GM19468 (cell line): ENCODE results near the gene AP1S3.

Experiments
- ATAC-seq: cut with Tn5 transposase; IDR thresholded peaks from one replicate; pipeline ENCODE4 v1.9.1; 2021; ENCODE audit warnings: mild to moderate bottlenecking, moderate library complexity, moderate number of reproducible peaks; ENCODE audit not compliant: unreplicated experiment; ENCODE audit errors: extremely low read depth

Gene AP1S3

DNA sequence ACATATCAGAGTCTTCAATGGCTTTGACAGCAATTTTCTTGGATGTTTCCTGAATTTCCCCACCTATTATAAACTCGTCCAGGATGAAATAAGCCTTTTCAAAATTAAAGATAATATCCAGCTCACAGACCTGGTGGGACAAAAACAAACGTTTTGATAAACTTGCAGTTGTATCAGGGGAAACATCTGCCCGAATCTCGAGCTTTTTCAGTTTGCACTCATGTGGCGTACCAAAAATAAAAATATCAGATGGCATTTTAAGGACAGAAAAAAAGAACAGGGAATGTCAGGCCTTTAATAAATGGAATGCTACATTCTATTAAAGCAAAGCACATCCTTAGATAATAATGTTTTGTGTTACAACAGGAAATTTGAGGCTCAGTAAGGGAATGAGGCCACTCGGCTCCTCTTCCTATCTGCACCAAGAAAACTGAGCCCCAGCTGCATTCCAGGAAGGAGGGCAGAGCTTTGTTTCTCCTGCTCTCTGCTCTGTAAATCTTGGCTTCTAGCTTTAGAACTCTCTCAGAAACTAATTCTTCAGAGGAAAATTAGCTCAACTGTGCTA is 72.1 kb downstream of the AP1S3 start:
- ATAC-seq, result no peak

DNA sequence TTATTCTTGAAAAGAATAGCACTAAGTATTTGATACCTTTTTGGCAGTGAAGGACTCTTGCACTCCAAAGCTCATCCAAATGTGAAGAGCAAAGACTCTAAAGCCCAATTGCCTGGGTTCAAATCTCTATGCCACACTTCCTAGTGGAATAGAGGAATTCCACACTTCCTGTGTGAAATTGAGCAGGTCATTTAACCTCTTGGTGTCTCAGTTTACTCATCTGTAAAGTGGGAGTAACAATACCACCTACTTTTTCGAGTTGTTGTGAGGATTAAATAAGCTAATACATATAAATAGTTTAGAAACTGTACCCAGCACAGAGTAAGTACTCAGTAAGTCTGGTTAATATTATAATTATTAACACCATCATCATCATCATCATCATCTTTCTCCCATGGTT is 72.6 kb downstream of the AP1S3 start:
- ATAC-seq, result no peak

DNA sequence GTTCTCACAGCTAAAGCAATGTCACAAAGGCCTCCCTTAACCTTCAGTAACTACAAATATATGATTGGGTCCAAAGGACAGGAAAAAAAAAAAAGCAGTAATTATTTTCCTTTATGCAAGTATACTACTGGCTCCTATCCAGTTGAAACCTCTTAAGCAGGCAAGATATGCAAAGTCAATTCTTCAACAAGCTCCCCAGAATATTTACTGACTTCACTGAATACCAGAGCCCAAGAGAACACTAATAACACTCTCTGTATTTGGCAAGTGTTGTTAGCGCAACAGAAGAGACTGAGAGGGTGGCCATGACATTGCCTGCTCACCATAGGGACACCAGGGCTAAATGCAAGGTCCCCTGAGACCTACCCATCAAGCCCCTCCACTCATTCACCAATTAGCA is 74.5 kb downstream of the AP1S3 start:
- ATAC-seq, result no peak

DNA sequence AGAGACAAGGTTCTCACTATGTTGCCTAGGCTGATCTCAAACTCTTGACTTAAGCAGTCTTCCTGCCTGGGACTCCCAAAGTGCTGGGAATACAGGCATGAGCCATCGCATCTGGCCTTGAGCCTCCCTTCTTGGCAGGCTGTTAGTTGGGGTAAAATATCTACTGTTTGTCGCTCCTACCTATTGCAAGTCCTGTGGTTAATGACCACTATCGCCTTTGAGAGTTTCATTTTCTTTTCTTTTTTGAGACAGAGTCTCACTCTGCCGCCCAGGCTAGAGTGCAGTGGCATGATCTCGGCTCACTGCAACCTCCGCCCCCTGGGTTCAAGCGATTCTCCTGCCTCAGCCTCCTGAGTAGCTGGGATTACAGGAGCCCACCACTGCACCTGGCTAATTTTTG is 75.6 kb downstream of the AP1S3 start:
- ATAC-seq, result peak; percentile 65

DNA sequence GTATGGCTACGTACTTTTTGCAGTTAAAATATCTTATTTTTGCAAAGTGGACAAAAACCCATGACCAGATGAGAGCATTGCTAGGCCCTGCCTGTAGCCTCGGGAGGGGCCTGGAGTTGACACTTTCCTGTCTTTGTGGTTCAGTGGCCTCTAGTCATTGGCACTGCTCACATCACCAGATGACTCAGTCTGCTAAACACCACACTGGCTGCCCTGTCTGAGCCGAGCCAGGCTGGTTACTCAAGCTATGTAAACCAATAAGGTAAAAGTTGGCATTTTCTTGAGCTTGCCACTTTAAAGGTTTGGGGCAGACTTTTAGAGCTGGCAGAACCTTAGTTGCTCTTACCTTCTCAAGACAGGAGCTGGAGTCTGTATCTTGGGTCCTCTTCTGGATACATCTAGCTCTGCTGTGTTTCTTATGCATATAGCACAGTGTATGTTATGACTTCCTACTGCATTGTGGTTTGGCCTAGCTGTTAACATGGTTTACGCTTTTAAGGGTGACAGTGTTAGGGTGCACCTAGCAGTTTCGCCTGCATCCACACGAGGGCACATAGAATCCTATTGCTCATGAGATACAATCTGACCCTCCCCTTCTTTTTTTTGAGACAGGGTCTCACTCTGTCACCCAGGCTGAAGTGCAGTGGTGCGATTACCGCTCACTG is 76.4 kb downstream of the AP1S3 start:
- ATAC-seq, result peak; percentile 70

DNA sequence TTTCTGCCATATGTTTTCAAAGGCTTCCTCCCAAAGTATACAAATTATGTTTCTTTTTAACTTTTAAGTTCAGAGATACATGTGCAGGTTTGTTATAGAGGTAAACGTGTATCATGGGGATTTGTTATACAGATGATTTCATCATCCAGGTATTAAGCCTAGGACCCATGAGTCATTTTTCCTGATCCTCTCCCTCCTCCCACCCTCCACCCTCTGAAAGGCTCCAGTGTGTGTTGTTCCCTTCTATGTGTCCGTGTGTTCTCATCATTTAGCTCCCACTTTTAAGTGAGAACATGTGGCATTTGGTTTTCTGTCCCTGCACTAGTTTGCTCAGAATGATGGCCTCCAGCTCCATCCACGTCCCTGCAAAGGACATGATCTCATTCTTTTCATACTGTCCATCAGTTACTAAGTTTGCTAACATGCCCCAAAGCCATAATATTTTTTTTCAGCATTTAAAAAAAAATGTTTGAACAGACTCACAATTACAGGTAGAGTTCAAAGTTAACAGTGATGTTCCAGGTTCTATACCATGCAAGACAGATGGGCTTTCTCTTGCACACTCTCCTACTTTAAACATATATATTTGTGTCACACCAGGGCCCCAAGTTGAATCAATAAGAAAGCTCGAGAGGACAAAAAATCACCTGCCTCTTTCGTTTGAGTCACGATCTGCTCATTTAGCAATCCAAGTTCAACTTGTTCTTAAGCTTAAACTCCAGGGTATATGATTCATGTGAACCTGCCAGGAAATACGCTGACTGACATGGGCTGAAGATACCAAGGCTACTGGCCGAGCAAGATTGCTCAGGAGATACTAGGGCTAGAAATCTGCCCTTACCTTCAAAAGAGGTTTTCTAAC is 77.6 kb downstream of the AP1S3 start:
- ATAC-seq, result no peak

DNA sequence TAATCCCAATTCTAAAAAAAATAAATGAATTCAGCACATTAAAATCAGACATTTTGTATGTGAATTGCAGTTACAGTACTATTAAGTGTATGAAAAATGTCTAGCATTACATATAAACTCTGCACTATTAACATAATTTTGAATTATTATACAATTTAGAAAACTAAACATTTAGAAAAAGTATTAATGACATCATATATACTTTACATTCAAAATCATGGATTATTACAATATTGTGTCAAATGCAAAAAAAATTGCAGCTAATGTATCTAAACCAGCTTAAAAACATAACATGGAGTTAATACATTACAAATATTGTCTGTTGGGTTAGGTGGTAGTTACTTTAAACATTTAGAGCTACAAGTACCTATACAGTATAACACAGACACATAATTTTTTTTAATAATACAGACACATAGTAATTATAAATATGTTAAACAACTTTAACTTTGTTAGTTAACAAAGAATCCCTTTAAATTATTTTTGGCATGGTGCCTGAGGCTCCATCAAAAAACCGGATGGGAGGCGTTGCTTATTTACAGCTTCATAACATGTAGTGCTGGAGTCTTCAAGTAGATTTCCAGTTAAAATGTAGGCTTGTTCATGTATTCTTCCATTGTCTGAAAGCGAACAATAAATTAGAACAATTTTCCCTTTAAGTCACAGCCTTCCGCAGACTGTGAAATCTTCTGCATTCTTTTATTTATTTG is 79.1 kb downstream of the AP1S3 start:
- no peak for ATAC-seq

DNA sequence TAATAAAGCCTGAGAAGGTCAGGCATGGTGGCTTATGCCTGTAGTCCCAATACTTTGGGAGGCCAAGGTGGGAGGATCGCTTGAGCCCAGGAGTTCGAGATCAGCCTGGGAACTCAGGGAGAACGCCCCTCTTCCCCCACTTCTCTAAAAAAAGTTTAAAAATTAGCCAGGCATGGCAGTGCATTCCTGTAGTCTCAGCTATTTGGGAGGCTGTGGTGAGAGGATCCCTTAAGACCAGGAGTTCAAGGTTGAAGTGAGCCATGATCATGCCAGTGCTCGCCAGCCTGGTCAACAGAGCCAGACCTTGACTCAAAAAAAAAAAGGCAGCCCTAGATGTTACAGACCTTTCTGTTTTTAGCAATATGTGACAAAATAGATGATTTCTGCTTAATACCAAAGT is 83.4 kb downstream of the AP1S3 start:
- ATAC-seq, result no peak

DNA sequence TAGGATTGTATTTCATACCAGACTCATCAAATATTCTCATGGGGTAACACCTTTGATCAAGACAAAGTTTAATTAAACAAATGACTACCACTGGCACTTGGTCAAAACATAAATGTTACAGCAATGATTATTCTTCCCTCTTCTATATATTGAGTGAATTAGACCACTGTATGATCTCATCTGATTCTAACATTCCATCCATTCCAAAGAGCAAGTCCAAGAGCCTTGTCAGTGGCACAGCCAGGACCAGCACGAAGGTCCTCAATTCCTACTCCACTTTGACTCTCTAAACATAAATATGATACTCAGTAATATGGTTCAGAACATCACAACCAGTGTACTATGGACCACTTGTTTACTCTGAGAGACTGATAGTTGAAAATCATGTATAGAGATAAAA is 86.4 kb downstream of the AP1S3 start:
- ATAC-seq, result no peak

DNA sequence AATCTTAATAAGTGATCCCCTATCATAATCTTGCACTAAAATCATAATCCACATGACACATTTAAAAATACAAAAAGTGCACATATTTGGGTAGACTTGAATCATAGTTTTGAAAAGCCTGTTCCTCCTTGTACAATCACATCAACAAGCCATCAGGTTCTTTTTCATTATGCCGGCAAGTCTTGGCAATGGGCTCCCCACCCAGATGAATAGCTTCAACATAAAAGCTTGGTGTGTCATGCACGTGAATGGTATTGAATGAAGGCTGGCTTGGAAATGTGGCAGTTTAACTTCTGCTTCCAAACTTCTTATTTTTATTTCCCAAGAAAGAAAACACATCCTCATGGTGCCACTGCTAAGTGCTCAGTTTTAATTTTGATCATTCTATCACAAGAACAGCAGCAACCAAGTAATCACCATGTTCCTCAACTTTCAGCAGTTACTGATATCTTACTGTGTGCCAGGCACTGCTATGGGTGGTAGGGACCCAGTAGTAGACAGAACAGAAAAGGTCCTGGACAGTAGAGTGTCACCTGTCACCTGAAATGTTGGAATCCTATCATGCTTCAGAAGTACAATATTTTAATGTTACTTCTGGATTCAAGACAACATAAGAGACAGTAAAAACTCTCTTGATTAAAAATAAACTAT is 89.9 kb downstream of the AP1S3 start:
- ATAC-seq, result no peak

DNA sequence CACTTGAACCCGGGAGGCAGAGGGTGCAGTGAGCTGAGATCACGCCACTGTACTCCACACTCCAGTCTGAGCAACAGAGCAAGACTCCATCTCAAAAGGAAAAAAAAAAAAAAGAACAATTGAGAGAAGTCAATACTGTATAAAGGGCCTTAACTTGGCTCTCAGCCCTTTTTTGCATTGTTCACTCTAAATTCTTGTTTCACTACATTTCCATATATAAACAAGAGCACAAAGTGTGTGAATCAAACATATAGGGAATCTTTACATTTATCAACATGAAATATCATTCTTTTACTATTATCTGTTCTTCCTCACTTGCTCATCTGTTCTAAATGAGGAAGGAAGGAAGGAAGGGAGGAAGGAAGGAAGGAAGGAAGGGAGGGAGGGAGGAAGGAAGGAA is 90.8 kb downstream of the AP1S3 start:
- ATAC-seq, result no peak

DNA sequence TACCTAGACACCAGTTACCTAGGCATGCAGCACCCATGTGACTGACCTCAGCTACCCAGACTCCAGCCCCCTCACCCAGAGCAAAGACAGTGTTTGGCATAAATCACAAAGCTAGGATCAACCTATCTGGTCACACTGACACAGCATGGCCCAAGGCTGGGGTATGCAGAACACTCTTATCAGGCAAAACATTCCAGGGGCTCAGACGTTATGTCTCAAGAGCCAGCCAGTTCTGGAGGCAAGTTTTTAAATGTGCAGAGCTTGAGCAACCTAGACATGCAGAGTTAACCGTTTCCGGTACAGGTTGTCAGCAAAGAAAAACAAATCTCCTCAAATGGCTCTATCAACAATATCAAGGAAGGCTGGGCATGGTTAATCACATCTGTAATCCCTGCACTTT is 92.8 kb downstream of the AP1S3 start:
- no peak for ATAC-seq

DNA sequence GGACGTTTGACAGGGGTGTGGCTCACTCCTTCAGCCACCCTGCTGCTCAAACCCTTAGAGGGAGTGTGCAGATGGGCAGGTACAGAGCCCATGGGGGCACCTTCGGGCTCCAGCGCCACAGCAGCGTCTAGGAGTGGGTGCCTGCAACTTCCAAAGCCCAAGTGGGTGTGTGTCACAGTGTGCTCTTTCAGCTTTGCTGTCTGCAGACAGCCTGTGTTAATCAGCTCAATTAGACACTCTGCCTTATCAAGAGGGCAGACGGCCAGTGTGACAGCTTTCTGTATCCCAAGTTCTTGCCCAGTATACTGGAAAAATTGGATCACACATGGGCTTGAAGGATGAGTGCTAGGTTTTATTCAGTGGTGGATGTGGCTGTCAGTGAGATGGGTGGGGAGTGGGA is 96.7 kb downstream of the AP1S3 start:
- ATAC-seq, result no peak

DNA sequence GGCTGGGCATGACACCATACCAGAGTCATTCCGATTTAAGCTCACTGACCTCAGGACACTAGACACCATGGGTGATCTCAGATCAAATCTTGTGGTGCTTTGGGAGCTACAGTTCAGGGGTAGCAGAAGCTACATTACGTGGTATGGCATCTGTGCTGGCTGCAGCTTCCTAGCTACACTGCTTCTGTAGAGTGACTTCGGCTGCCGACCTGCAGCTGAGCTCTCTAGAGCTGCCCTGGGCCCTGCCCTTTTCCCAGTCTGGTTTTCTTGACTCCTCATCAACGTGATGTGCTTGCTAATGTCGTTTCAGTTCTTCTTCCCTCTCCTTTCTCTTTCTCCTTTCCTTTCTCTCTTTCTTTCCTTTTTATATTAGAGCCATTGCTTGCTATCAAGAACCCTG is 100.2 kb downstream of the AP1S3 start:
- ATAC-seq, result no peak

DNA sequence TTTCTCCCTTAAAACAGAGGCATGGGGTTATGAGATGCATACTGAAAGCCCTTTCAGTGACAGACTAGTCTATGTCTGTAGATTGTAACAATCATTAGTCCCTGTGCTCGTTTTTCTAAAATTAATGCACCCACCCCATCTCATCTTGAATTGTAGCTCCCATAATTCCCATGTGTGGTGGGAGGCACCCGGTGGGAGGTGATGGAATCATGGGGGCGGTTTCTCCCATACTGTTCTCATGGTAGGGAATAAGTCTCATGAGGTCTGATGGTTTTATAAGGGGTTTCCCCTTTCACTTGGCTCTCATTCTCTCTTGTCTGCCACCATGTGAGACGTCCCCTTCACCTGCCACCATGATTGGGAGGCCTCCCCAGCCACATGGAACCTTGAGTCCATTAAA is 100.9 kb downstream of the AP1S3 start:
- no peak for ATAC-seq

DNA sequence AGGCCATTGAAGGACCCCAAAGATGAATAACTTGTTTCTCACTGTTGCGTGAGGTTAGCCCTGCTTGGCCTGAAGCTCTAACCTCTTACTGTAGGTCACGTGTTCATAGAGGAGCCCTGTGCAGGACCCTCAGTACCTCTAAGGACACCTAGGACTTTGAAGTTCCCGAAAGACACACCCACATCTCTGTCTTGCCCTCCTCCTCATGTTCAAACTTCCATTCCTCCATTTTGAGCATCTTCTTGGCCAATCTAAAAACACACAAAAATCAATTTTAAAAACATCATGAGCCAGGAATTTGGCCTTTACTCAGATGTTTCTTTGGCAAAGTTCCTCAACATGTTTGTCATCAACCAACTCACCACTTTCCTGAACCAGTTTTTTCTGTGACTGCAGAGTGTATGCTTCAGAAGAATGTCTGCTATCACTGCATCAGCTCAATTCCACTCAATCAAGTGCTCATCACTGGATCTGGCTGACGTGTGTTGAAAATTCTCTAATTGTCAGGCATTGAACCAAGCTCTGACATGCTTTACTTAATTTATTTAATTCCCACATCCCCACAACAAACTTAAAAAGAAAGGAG is 101.6 kb downstream of the AP1S3 start:
- no peak for ATAC-seq

DNA sequence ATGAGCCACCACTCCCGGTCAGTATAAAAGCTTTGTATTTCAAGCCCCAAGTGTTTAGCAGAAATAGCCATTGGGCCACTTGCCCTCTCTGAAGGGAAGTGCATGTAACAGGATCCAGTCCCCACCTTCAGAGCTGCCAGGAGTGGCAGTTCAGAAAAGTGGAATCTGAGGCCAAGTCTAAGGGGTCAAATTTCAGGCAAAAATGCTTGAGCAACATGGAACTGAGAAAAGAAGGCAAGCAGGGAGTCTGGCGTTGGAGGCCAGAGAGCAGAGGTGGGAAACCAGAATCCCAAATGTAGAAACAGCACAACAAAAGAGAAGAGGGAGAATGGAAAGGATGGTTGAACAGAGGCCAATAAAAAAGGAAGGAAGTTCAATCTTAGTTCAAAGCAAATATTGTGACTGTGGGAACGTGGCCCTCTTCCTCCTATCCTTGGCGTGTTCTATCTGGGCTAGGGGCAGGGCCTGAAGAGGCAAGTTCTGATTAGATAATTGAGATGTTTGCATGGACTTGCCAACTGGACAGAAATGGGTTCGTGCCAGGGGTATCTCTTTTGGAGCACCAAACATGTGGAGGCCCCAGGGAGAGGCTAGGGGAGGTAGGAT is 102.2 kb downstream of the AP1S3 start:
- no peak for ATAC-seq

DNA sequence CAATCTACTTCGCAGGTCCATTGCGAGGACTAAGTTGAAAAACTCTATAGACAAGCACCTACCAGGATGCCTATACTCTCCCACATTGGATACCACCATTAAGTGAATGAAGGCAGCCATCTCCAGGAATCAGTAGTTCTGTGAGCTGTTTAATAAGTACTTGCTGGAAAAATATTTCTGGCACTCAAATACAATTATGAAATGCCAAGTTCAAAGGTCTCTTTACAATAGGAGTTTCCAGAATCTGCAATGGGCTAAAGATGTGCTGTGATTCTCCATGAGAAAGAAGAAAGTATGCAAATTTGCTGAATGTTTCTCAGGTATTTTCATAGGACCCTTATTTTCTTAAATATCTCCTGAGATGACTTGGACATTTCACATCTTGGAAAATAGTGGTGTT is 103.0 kb downstream of the AP1S3 start:
- no peak for ATAC-seq

DNA sequence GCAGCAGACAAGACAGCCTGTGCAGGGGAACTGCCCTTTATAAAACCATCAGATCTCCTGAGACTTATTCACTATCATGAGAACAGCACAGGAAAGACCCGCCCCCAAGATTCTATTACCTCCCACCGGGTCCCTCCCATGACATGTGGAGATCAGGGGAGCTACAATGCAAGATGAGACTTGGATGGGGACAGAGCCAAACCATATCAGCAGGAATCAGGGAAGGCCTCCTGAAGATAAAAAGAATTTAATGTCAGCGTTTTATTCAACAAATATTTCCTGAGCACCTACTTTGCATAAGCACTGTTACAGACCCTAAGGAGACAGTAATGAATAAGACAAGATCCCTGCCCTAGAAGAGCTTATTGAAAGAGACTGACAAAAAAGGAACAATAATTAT is 105.0 kb downstream of the AP1S3 start:
- ATAC-seq, result no peak

DNA sequence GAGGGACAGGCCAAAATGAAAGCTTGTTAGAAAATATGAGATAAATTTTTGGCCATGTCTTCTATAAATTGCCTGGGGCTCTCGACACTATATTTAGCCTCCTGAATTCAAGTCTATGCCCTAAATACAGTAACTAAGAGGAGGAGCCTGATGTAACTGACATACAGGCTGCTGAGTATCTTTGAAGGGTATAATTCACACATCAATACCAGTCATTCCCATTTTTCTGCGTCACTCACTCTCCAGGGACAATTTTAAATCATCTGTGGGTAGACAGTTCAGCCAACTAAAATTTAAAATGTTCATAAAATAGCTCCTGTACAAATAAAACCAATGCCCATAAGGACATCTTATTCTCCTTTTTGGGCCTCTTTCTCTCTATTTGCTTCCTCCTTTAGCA is 105.9 kb downstream of the AP1S3 start:
- no peak for ATAC-seq
